Measurements from ENCODE around the gene RNASE8. TPM values are rescaled to one million over a fixed set of nuclear protein-coding genes. Genes with fewer than 3 reads are reported as not detected.

The RNASE8 gene
- total RNA-seq, 1 experiment from 2014 or later = not detected

- no peak for TF ChIP-seq ZNF512 (CRISPR knock-in tag; IDR thresholded peaks at IDR 0.05; ENCODE audit: borderline replicate concordance)
- no peak for TF ChIP-seq IRF2 (CRISPR knock-in tag; IDR thresholded peaks at IDR 0.05; ENCODE audit: borderline replicate concordance, low read depth)
- TF ChIP-seq GRHL2 (CRISPR knock-in tag; IDR thresholded peaks at IDR 0.05; ENCODE audit: insufficient replicate concordance, severe bottlenecking) = no peak
- no peak for TF ChIP-seq ZNF232 (CRISPR knock-in tag; IDR thresholded peaks at IDR 0.05)
- no peak for TF ChIP-seq NR3C1 (CRISPR knock-in tag; conservative IDR thresholded peaks at IDR 0.05; ENCODE audit: low read depth)
- no peak for TF ChIP-seq FOXJ3 (CRISPR knock-in tag; IDR thresholded peaks at IDR 0.05; ENCODE audit: borderline replicate concordance)
- TF ChIP-seq AR (CRISPR knock-in tag; IDR thresholded peaks at IDR 0.05) = no peak
Measured at GRCh38 chr14:21019366-21019765, 38.3 kb upstream of the RNASE8 start (continued).

- Mint-ChIP-seq H3K36me3 (peaks cover 6% of the 10 kb centered on the region; the same call in 1 of the 2 replicates), H3K27me3 (ENCODE audit: low read depth) (peaks cover 28% of the 10 kb centered on the region), H3K9me3 (no peaks in the 10 kb centered on the region), H3K4me1 (peaks cover 24% of the 10 kb centered on the region), H3K4me3 (no peak overlapping the region), H3K27ac (no peak overlapping the region)
- ChIA-PET POLR2A (no interaction called here), CTCF (interaction anchor here (0.9 to 3.0 kb wide), 3 partner anchors 19 to 50 kb away, joined by 3 to 17 read pairs (median 5); no protein-coding TSS in a partner anchor)
- ATAC-seq = no peak
- no peak for TF ChIP-seq PRRX2 (CRISPR knock-in tag; IDR thresholded peaks at IDR 0.05)
- DNase-seq (ENCODE audit: low spot score) = no peak
Measured at GRCh38 chr14:21020977-21021545, 36.6 kb upstream of the RNASE8 start.

- no peak for ATAC-seq
- CTCF ChIA-PET = interaction anchor here (1.0 to 3.0 kb wide), 5 partner anchors 8 to 68 kb away, joined by 4 to 57 read pairs (median 12); no protein-coding TSS in a partner anchor
- Mint-ChIP-seq H3K27ac (no peak overlapping the region; the same call in 1 of the 2 replicates), H3K4me1 (peaks cover 39% of the 10 kb centered on the region), H3K4me3 (peak overlapping the region; percentile 9), H3K27me3 (ENCODE audit: low read depth) (peaks cover 35% of the 10 kb centered on the region), H3K36me3 (peaks cover 6% of the 10 kb centered on the region; the same call in 1 of the 2 replicates), H3K9me3 (no peaks in the 10 kb centered on the region)
- POLR2A ChIA-PET = no interaction called here
- no peak for DNase-seq (ENCODE audit: low spot score)
- TF ChIP-seq GABPB1 (CRISPR knock-in tag; IDR thresholded peaks at IDR 0.05) (no peak), SOX15 (CRISPR knock-in tag; IDR thresholded peaks at IDR 0.05) (no peak), TCF7 (CRISPR knock-in tag; IDR thresholded peaks at IDR 0.05; ENCODE audit: low read depth) (no peak), JAZF1 (CRISPR knock-in tag; IDR thresholded peaks at IDR 0.05) (no peak), ELF4 (CRISPR knock-in tag; IDR thresholded peaks at IDR 0.05; ENCODE audit: low read depth) (no peak), ATF2 (CRISPR knock-in tag; IDR thresholded peaks at IDR 0.05; ENCODE audit: borderline replicate concordance, low read depth) (no peak), ZNF671 (CRISPR knock-in tag; IDR thresholded peaks at IDR 0.05) (no peak)
Measured at GRCh38 chr14:21022686-21023085, 34.9 kb upstream of the RNASE8 start.

All from WTC11 (cell line).